SK-N-SH (cell line): Measurements from ENCODE around the gene FAM210B. TPM values are rescaled to one million over a fixed set of nuclear protein-coding genes. Genes with fewer than 3 reads are reported as not detected.

ENCODE experiments used
- CTCF ChIA-PET: fragments of 300-600, 350-600 bp; formaldehyde crosslinking; extraction: SDS; loops from one replicate; lab custom pipeline; 2021; lab: Yijun Ruan, JAX
- POLR2A ChIA-PET: fragments of 350-600 bp; sonication (Branson Sonifier 250); formaldehyde crosslinking; extraction: SDS; loops from one replicate; lab custom pipeline; 2020; ENCODE audit warnings: antibody characterized with exemption, inconsistent platforms; lab: Yijun Ruan, JAX
- DNase-seq: peaks from one replicate; pipeline ENCODE4 v3.0.0; 2012
- H2AFZ ChIP-seq: fragments of 200-600 bp; sonication (generic); 2 replicates; pipeline ENCODE4 v1.8.1; 2016; ENCODE audit warnings: antibody characterized with exemption, mild to moderate bottlenecking, low read depth
- H3F3A ChIP-seq: fragments of 200-600 bp; sonication (generic); replicated peaks from 2 replicates; pipeline ENCODE3; 2016; ENCODE audit warnings: antibody characterized with exemption, mild to moderate bottlenecking; ENCODE audit not compliant: insufficient read depth
- H3K27ac ChIP-seq, 2 experiments: fragments of 200-500 bp in 1 of 2; fragments of 200-600 bp in 1 of 2; sonication (Bioruptor generic) in 1 of 2; sonication (generic), shearing (Covaris generic) in 1 of 2; 2 replicates each; pipeline versions ENCODE4 v1.5.1 to v1.6.1; 2014 to 2016; ENCODE audit warnings: low read depth in 2 of 2, inconsistent platforms in 1 of 2, low read length in 1 of 2, mild to moderate bottlenecking in 1 of 2, mixed read lengths in 1 of 2
- H3K27me3 ChIP-seq: fragments of 200-600 bp; sonication (generic), shearing (Covaris generic); 2 replicates; pipeline ENCODE4 v1.6.1; 2016; ENCODE audit warnings: mixed run types; ENCODE audit not compliant: insufficient read depth
- H3K36me3 ChIP-seq, 2 experiments: fragments of 200-500 bp in 1 of 2; fragments of 200-600 bp in 1 of 2; sonication (Bioruptor generic) in 1 of 2; sonication (generic) in 1 of 2; replicated peaks in 1 of 2; 2 replicates each; pipeline versions ENCODE3 to v1.5.1; 2014 to 2016; ENCODE audit warnings: low read length in 1 of 2, mild to moderate bottlenecking in 1 of 2; ENCODE audit not compliant: insufficient read depth in 2 of 2, control insufficient read depth in 1 of 2
- H3K4me1 ChIP-seq, 2 experiments: fragments of 200-500 bp in 1 of 2; fragments of 200-600 bp in 1 of 2; sonication (Bioruptor generic) in 1 of 2; sonication (generic), shearing (Covaris generic) in 1 of 2; 2 replicates each; pipeline versions ENCODE4 v1.5.1 to v1.6.1; 2014 to 2016; ENCODE audit warnings: low read depth in 1 of 2, low read length in 1 of 2, mixed run types in 1 of 2; ENCODE audit not compliant: insufficient read depth in 2 of 2, control insufficient read depth in 1 of 2
- H3K4me2 ChIP-seq: fragments of 200-600 bp; sonication (generic), shearing (Covaris generic); 2 replicates; pipeline ENCODE4 v1.6.1; 2017; ENCODE audit warnings: mixed run types
- H3K4me3 ChIP-seq, 2 experiments: fragments of 200-500 bp in 1 of 2; fragments of 200-600 bp in 1 of 2; sonication (Bioruptor generic) in 1 of 2; sonication (generic), shearing (Covaris generic) in 1 of 2; 2 replicates each; pipeline versions ENCODE4 v1.5.1 to v1.8.1; 2014 to 2016; ENCODE audit warnings: low read depth in 2 of 2, inconsistent platforms in 1 of 2, low read length in 1 of 2, mild to moderate bottlenecking in 1 of 2, mixed read lengths in 1 of 2, moderate library complexity in 1 of 2
- H3K79me2 ChIP-seq: fragments of 200-600 bp; sonication (generic); 2 replicates; pipeline ENCODE4 v1.8.1; 2017; ENCODE audit warnings: mild to moderate bottlenecking; ENCODE audit not compliant: insufficient read depth
- H3K9ac ChIP-seq: fragments of 200-600 bp; sonication (generic); 2 replicates; pipeline ENCODE4 v1.6.1; 2017; ENCODE audit warnings: mixed run types
- H3K9me2 ChIP-seq: fragments of 200-600 bp; sonication (generic); 2 replicates; pipeline ENCODE4 v1.6.1; 2017; ENCODE audit warnings: mixed run types
- H3K9me3 ChIP-seq: fragments of 200-600 bp; sonication (generic); 2 replicates; pipeline ENCODE4 v1.6.1; 2017; ENCODE audit warnings: mixed run types, mild to moderate bottlenecking, moderate library complexity
- H4K20me1 ChIP-seq: fragments of 200-600 bp; sonication (generic); 2 replicates; pipeline ENCODE4 v1.6.1; 2017; ENCODE audit warnings: mild to moderate bottlenecking, mixed run types; ENCODE audit not compliant: insufficient read depth
- ELF1 ChIP-seq: IDR thresholded peaks from 2 replicates; pipeline ENCODE4 v1.4.0; 2012
- EZH2phosphoT487 ChIP-seq: fragments of 200-600 bp; sonication (generic); IDR thresholded peaks from 2 replicates; pipeline ENCODE4 v1.6.1; 2017; ENCODE audit warnings: low read depth, mixed run types, mild to moderate bottlenecking, antibody characterized with exemption, moderate library complexity, borderline replicate concordance
- FOXJ3 ChIP-seq: sonication (generic); formaldehyde crosslinking; IDR thresholded peaks from 2 replicates; pipeline ENCODE4 v1.5.1; 2020; ENCODE audit warnings: mild to moderate bottlenecking, missing genetic modification reagents
- GATA2 ChIP-seq: sonication (generic); formaldehyde crosslinking; IDR thresholded peaks from 2 replicates; pipeline ENCODE4 v1.5.0; 2020; ENCODE audit warnings: mild to moderate bottlenecking, missing genetic modification reagents
- JUND ChIP-seq: IDR thresholded peaks from 2 replicates; pipeline ENCODE4 v1.4.0; 2012
- MEF2A ChIP-seq: IDR thresholded peaks from 2 replicates; pipeline ENCODE4 v1.4.0; 2012; ENCODE audit warnings: low read depth, borderline replicate concordance
- NFIC ChIP-seq: IDR thresholded peaks from 2 replicates; pipeline ENCODE4 v1.4.0; 2012; ENCODE audit warnings: borderline replicate concordance
- RAD21 ChIP-seq: IDR thresholded peaks from 2 replicates; pipeline ENCODE4 v1.6.1; 2012; ENCODE audit warnings: mild to moderate bottlenecking, low read length
- RFX5 ChIP-seq: IDR thresholded peaks from 2 replicates; pipeline ENCODE4 v1.6.1; 2012; ENCODE audit warnings: mild to moderate bottlenecking, improper control_type of control experiment, low read length
- SMC3 ChIP-seq: IDR thresholded peaks from 2 replicates; pipeline ENCODE4 v1.6.1; 2012; ENCODE audit warnings: low read depth, low read length, improper control_type of control experiment
- TCF12 ChIP-seq: IDR thresholded peaks from 2 replicates; pipeline ENCODE4 v1.4.0; 2012
- TEAD4 ChIP-seq: IDR thresholded peaks from 2 replicates; pipeline ENCODE4 v1.4.0; 2012; ENCODE audit warnings: mild to moderate bottlenecking, borderline replicate concordance; ENCODE audit not compliant: insufficient read depth
- YY1 ChIP-seq: IDR thresholded peaks from 2 replicates; pipeline ENCODE4 v1.4.0; 2012; ENCODE audit warnings: low read depth, mild to moderate bottlenecking
- WGBS: methylation state at CpG from one replicate; pipeline ENCODE4 v1.1.6; 2017; ENCODE audit warnings: low lambda C conversion rate; 5-methylcytosine and 5-hydroxymethylcytosine counted together
- polyA plus RNA-seq, 3 experiments: library from polyadenylated mRNA; depleted of rRNA; stranded (reverse); fragments of >200 nt; gene quantifications; 2 replicates each; pipeline ENCODE4 v1.2.3, GENCODE V29; 2012
- TF ChIP-seq, protein P1 (sequence below): IDR thresholded peaks from 2 replicates; pipeline ENCODE4 v1.4.0; 2012; ENCODE audit warnings: low read depth, borderline replicate concordance
- TF ChIP-seq, protein P2 (sequence below): IDR thresholded peaks from 2 replicates; pipeline ENCODE4 v1.6.1; 2012; ENCODE audit warnings: mild to moderate bottlenecking, low read depth, low read length, moderate library complexity
- TF ChIP-seq, protein P3 (sequence below): fragments of 150-350 bp; IDR thresholded peaks from 2 replicates; pipeline ENCODE4 v1.6.1; 2017; ENCODE audit warnings: antibody characterized with exemption, low read length, low read depth, borderline replicate concordance

FAM210B gene
- polyA plus RNA-seq, 1 of the 3 experiments (the other 2 are of a cell fraction), result 34.6 TPM

GRCh38 chr20:56322681-56323080, 36.1 kb upstream of the FAM210B start:
- Histone ChIP-seq H3K4me1 (no peaks in the 10 kb centered on the region; a peak in 1 of 4 replicates), H3F3A (no peaks in the 10 kb centered on the region), H3K79me2 (no peaks in the 10 kb centered on the region), H3K27me3 (no peaks in the 10 kb centered on the region), H3K9me3 (no peaks in the 10 kb centered on the region), H2AFZ (no peak overlapping the region), H3K4me2 (no peak overlapping the region), H3K4me3 (no peak overlapping the region), H3K27ac (no peak overlapping the region), H3K9ac (no peak overlapping the region), H4K20me1 (no peaks in the 10 kb centered on the region), H3K9me2 (no peaks in the 10 kb centered on the region), H3K36me3 (no peaks in the 10 kb centered on the region)
- ChIA-PET CTCF (no interaction called here), POLR2A (no interaction called here)
- no peak for TF ChIP-seq FOXJ3 (CRISPR knock-in tag)
- no peak for TF ChIP-seq YY1
- TF ChIP-seq EZH2phosphoT487, result no peak
- TF ChIP-seq GATA2 (CRISPR knock-in tag), result no peak
- TF ChIP-seq, protein P1, sequence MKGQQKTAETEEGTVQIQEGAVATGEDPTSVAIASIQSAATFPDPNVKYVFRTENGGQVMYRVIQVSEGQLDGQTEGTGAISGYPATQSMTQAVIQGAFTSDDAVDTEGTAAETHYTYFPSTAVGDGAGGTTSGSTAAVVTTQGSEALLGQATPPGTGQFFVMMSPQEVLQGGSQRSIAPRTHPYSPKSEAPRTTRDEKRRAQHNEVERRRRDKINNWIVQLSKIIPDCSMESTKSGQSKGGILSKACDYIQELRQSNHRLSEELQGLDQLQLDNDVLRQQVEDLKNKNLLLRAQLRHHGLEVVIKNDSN, result no peak
- DNase-seq, result no peak
- WGBS, result 1% methylated on average over 4 of the region's 4 CpGs

DNA sequence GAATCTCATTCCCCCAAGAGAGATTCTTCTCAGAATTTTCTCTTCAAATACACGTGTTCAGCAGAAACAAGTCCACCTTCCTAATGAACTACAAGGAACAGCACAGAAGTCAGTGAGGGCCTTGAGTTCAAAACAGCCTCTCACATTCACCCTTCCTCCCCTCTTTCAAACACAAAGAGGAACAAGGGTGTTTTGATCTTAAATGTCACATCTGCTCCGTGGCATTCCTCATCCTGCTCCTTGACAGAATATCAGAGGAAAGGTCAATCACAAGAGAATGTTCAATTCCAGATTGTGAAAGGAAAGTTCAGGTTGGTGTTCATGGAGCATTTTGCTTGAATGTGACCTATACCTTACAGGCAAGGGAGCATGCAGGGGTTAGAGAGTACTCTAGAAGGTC, 35.6 kb upstream of the FAM210B start:
- POLR2A ChIA-PET, result no interaction called here
- H3K79me2 ChIP-seq, result no peaks in the 10 kb centered on the region
- H3K36me3 ChIP-seq, result no peaks in the 10 kb centered on the region
- H2AFZ ChIP-seq, result no peak overlapping the region
- H3K4me1 ChIP-seq, result no peaks in the 10 kb centered on the region; a peak in 1 of 4 replicates
- no peaks in the 10 kb centered on the region for H3K27me3 ChIP-seq
- H4K20me1 ChIP-seq, result no peaks in the 10 kb centered on the region
- no peaks in the 10 kb centered on the region for H3F3A ChIP-seq
- no peak overlapping the region for H3K4me3 ChIP-seq
- H3K9me2 ChIP-seq, result no peaks in the 10 kb centered on the region
- no peak overlapping the region for H3K4me2 ChIP-seq
- no peak for DNase-seq
- H3K9ac ChIP-seq, result no peak overlapping the region
- TF ChIP-seq SMC3 (no peak), TCF12 (no peak), TEAD4 (no peak), EZH2phosphoT487 (no peak), MEF2A (no peak), NFIC (no peak), RFX5 (no peak), YY1 (no peak), ELF1 (no peak), JUND (no peak), GATA2 (CRISPR knock-in tag) (no peak), RAD21 (no peak)
- TF ChIP-seq, protein P2, sequence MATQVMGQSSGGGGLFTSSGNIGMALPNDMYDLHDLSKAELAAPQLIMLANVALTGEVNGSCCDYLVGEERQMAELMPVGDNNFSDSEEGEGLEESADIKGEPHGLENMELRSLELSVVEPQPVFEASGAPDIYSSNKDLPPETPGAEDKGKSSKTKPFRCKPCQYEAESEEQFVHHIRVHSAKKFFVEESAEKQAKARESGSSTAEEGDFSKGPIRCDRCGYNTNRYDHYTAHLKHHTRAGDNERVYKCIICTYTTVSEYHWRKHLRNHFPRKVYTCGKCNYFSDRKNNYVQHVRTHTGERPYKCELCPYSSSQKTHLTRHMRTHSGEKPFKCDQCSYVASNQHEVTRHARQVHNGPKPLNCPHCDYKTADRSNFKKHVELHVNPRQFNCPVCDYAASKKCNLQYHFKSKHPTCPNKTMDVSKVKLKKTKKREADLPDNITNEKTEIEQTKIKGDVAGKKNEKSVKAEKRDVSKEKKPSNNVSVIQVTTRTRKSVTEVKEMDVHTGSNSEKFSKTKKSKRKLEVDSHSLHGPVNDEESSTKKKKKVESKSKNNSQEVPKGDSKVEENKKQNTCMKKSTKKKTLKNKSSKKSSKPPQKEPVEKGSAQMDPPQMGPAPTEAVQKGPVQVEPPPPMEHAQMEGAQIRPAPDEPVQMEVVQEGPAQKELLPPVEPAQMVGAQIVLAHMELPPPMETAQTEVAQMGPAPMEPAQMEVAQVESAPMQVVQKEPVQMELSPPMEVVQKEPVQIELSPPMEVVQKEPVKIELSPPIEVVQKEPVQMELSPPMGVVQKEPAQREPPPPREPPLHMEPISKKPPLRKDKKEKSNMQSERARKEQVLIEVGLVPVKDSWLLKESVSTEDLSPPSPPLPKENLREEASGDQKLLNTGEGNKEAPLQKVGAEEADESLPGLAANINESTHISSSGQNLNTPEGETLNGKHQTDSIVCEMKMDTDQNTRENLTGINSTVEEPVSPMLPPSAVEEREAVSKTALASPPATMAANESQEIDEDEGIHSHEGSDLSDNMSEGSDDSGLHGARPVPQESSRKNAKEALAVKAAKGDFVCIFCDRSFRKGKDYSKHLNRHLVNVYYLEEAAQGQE, result no peak
- TF ChIP-seq, protein P3, sequence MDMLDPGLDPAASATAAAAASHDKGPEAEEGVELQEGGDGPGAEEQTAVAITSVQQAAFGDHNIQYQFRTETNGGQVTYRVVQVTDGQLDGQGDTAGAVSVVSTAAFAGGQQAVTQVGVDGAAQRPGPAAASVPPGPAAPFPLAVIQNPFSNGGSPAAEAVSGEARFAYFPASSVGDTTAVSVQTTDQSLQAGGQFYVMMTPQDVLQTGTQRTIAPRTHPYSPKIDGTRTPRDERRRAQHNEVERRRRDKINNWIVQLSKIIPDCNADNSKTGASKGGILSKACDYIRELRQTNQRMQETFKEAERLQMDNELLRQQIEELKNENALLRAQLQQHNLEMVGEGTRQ, result no peak
- TF ChIP-seq, all 33 proteins: peak for 0
- Histone ChIP-seq H3K9me3 (no peaks in the 10 kb centered on the region), H3K27ac (no peak overlapping the region)
- WGBS, result 0% methylated on average over 2 of the region's 2 CpGs
- CTCF ChIA-PET, result no interaction called here
